Mucosa of descending colon (tissue), 3 donors: ENCODE data around the gene PROKR1. TPM values are rescaled to one million over a fixed set of nuclear protein-coding genes. Genes with fewer than 3 reads are reported as not detected.
"Not testable (repeated sequence)": the region's sequence is repeated elsewhere in the genome, so short reads cannot be mapped to it uniquely, and the experiment has no call there.

ENCODE experiments used
- ATAC-seq: fragments of 200-7000 bp; cut with Tn5 transposase; one replicate; pipeline ENCODE4 v1.9.1; 2020; ENCODE audit warnings: mild to moderate bottlenecking, moderate library complexity
- DNase-seq, 3 donors: peaks; one replicate each; pipeline ENCODE4 v3.0.0-alpha.2; 2020
- H3K36me3 ChIP-seq: fragments of 200-600 bp; one replicate; pipeline ENCODE4 v1.8.0; 2021; ENCODE audit warnings: low read depth, mild to moderate bottlenecking
- H3K4me1 ChIP-seq: fragments of 200-600 bp; one replicate; pipeline ENCODE4 v1.8.0; 2021; ENCODE audit warnings: low read depth, mild to moderate bottlenecking
- H3K4me3 ChIP-seq: fragments of 200-600 bp; one replicate; pipeline ENCODE4 v1.8.0; 2021; ENCODE audit warnings: mild to moderate bottlenecking
- H3K9me3 ChIP-seq: fragments of 200-600 bp; one replicate; pipeline ENCODE4 v1.8.0; 2021; ENCODE audit warnings: mild to moderate bottlenecking
- CTCF ChIP-seq: fragments of 200-600 bp; IDR thresholded peaks from one replicate; pipeline ENCODE4 v1.8.0; 2022; ENCODE audit warnings: antibody characterized with exemption, mild to moderate bottlenecking
- intact Hi-C, 2 donors: fragments of 100-400 bp; cut with DNase I in 1 of 2; cut with micrococcal nuclease in 1 of 2; formaldehyde crosslinking; loops; one replicate each; pipeline versions ENCODE4 v1.11.0 to v1.11.1; 2022; cut with DNase I, micrococcal nuclease
- long read RNA-seq, 2 donors: library from polyadenylated mRNA; unstranded; transcript quantifications; one replicate each; pipeline ENCODE4 v2.0.0, GENCODE V29; 2019 to 2021
- total RNA-seq, 3 donors: library from RNA; stranded (reverse); fragmentation: NEBNext Ultra II Directional in 2 of 3; extraction: Animal tissue kit (Norgen Biotek cat#: 25700) in 2 of 3; gene quantifications; one replicate each; pipeline versions ENCODE4 v1.2.1 to v1.2.4, GENCODE V29; 2021 to 2023
- donor health status: DM: no; HTN: no; CAD: no; lungs with moderate emphysema.
- donor health status: DM: no; HTN: no; CAD: no.
- donor health status: DM: no; HTN: yes; CAD: no.

Gene PROKR1
- under 1 TPM in 2 of 3 donors, not detected in 1; 0.12 to 0.73 TPM for total RNA-seq
- long read RNA-seq, donor 1, full-length matches to known transcripts = 2 of 2 reads
- long read RNA-seq, donor 1, partial matches to known transcripts = 0 of 2 reads
- long read RNA-seq, donor 1, other reads (novel, unspliced or antisense) = 0 of 2 reads
- long read RNA-seq, donor 2 = 0 reads

- ATAC-seq (peak; percentile 89), DNase-seq (peak; percentile 38 to 69 (median 53))
- Histone ChIP-seq H3K36me3 (no peaks in the 10 kb centered on the region), H3K9me3 (no peaks in the 10 kb centered on the region), H3K4me3 (no peak within 1 kb of the TSS), H3K4me1 (peaks cover 6% of the 10 kb centered on the region)
- TF ChIP-seq CTCF = no peak
- intact Hi-C loops = no loop called here
Measured at GRCh38 chr2:68643011-68643873, at the start of gene PROKR1. PROKR1 (plus strand) TSS chr2:68643579; CDS start chr2:68645822, 2,243 bp downstream.

- no peak for ATAC-seq
- DNase-seq = no peak
- H3K4me1 ChIP-seq = no peaks in the 10 kb centered on the region
Measured at GRCh38 chr2:68594041-68594440, 49.3 kb upstream of the PROKR1 start.

GRCh38 chr2:68594674-68595492 lies 48.5 kb upstream of the PROKR1 start:
- DNase-seq (peak in 2 of 3 donors; percentile 44 to 69), ATAC-seq (peak; percentile 61)
- peak; percentile 61 for TF ChIP-seq CTCF
- Histone ChIP-seq H3K36me3 (no peaks in the 10 kb centered on the region), H3K4me1 (no peaks in the 10 kb centered on the region), H3K4me3 (no peak overlapping the region), H3K9me3 (no peaks in the 10 kb centered on the region)
- intact Hi-C loops = no loop called here

More at GRCh38 chr2:68594041-68594440, 49.3 kb upstream of the PROKR1 start:
- Histone ChIP-seq H3K9me3 (no peaks in the 10 kb centered on the region), H3K4me3 (no peak overlapping the region), H3K36me3 (no peaks in the 10 kb centered on the region)
- intact Hi-C loops = no loop called here
- no peak for TF ChIP-seq CTCF

- H3K4me3 ChIP-seq, H3K4me1 ChIP-seq, H3K9me3 ChIP-seq, intact Hi-C loops, H3K36me3 ChIP-seq, ATAC-seq, DNase-seq: not testable (repeated sequence)
- TF ChIP-seq CTCF = peak; percentile 5
Measured at GRCh38 chr2:68595493-68595785, 47.9 kb upstream of the PROKR1 start.

- H3K4me3 ChIP-seq, H3K36me3 ChIP-seq, ATAC-seq, DNase-seq, intact Hi-C loops, H3K9me3 ChIP-seq, H3K4me1 ChIP-seq: not testable (repeated sequence)
Measured at GRCh38 chr2:68600495-68600894, 42.9 kb upstream of the PROKR1 start.
